NCI-H748 (cell line): Measurements from ENCODE around the gene PTTG1IP.

Source experiments
- DNase-seq: peaks from one replicate; lab custom pipeline; 2025; ENCODE audit not compliant: unreplicated experiment; lab: John Stamatoyannopoulos, UW

The PTTG1IP gene

GRCh38 chr21:44909719-44910118 lies 36.2 kb upstream of the PTTG1IP start:
- DNase-seq, result no peak

GRCh38 chr21:44908908-44909307 lies 35.4 kb upstream of the PTTG1IP start:
- DNase-seq, result no peak

GRCh38 chr21:44907966-44908895 lies 34.7 kb upstream of the PTTG1IP start:
- no peak for DNase-seq

DNA sequence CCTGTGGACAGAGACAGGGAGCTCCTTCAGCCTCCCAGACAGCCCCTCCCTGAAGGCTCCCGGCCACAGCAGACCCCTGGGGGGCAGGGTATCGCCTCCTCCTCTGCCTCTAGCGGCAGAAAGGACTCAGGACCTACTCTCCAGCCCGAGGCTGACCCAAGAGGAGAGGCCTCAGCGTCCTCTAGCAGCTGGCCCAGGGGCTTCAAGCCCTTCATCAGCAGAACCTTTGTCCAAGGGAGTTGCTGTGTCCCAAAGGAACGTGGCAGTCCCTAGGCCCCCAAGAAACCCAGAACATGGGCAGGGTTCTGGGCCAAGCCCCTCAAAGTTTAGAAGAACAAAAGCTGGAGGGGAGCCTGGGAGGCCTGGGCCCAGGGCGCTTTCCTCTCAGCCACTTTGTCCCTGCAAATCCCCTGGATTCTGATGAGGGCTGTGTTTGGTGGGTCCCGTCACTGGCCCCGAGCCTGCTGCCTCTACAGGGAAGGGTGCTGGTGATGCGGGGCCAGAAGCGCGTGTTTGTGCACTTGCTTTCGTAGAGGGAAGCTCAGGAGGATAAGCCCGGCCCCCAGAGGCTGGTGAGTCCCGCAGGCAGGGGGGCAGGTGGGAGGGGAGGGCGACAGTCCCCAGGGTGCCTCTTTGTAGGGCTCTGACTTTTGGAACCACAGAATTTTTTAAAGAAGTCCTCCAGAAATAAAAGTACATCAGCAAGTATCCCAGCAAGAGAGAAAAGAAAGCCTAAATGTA lies 33.9 kb upstream of the PTTG1IP start:
- no peak for DNase-seq

- DNase-seq, result no peak
These were observed 32.2 kb upstream of the PTTG1IP start for GRCh38 chr21:44905728-44906090.

DNA sequence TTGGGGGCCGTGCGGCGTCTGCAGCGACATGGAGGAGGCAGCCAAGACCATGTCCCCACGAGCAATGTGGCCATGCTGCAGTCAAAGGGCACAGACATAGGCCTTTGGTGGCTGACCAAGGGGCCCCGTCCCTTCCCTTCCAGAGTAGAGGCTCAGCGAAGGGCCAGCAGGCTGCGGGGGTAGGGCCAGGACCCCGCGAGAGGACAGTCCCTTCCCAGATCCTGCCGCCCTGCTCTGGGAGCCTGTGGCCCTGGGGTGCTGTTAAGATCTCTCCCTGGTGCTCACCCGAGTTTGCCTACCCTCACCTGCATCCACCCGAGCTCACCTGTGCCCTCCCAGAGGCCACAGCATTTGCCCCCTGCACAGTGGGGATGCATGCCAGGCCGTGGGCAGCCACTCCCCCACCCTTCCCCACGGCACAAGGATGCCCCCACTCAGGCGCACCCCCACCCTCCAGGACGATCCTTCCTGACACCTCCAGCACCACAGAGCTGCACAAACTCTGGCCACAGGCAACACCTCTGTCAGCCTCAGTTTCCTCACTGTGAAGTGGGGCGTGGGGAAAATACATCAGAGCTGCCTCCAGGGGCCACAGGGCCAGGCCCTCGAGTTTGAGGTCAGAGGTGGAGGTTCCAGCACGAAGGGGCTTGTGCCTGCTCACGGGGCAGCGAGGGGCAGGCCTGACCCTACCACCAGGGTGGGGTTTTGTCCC lies 31.7 kb upstream of the PTTG1IP start:
- DNase-seq, result no peak

DNA sequence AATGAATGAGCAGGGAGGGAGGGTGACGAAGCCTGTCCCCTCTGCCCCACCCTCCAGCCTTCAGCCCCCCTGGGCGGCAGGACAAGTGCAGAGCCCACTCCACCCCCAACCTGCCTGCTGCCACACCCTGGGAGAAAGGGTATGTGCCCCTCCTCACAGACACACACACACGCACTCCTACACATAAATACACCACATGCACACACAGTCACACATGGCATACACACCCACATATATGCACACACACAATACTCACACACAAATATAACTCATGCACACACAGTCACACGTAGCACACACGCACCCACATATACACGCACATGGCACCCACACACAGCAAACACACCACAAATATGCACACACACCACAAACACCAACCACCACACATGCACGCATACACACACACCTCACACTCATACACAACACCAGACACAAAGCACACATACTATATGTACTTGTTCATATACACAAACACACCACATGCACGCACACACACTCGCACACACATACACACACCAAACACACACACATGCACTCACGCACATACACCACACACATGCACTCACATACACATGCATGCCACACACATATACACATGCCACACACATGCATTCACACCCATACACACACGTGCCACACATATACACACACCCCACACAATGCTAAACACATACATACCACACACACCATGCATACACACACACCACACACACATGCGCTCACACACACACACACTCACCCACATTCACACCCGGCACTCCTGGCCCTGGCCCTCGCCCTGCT lies 30.8 kb upstream of the PTTG1IP start:
- no peak for DNase-seq

DNA sequence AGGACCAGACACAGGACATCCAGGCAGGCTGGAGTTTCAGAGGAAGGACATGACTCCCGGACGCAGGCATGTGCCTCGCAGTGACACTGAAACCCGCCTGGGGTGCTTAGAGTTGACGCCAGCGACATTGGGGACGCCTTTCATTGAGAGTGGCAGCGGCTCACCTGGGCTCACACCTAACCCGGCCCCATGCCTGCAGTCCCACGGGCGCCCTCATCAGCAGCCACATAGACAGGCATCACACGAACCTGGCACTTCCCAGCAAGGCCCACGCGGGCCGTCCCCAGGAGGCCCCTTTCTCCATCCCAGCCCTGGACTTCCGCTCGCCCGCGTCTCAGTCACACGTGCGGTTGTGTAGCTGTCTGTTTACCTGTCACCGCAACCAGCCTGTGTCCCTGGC lies 30.2 kb upstream of the PTTG1IP start:
- DNase-seq, result no peak

DNA sequence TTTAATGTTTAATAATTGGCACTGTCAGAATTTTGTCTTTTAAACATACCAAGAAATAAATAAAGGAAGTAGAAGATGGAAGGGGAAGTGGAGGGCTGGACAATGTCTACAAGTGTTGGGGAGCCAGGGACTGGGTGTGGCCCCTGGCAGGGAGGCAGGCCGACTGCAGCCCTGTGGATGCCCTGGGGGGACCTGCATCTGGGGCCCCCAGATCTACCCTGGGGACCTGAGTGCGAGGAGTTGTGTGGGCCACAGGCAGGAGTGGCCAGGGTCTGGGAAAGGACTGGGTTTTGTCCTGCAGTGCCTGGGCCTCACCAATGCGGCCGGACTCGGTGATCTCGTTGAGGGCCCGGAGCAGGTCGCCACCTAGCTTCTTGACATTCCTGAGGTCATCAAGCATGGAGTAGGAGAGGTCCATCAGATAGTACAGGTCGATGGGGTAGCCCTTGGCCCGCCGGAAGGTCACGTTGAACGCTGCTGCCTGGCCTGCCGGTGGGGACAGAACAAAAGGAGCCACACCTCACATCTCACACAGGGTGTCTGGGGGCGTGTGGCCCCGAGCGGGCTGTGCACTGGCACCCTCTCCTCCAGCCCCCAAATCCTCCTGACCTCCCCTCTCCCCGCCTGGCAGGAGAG lies 29.7 kb upstream of the PTTG1IP start:
- DNase-seq, result no peak

DNA sequence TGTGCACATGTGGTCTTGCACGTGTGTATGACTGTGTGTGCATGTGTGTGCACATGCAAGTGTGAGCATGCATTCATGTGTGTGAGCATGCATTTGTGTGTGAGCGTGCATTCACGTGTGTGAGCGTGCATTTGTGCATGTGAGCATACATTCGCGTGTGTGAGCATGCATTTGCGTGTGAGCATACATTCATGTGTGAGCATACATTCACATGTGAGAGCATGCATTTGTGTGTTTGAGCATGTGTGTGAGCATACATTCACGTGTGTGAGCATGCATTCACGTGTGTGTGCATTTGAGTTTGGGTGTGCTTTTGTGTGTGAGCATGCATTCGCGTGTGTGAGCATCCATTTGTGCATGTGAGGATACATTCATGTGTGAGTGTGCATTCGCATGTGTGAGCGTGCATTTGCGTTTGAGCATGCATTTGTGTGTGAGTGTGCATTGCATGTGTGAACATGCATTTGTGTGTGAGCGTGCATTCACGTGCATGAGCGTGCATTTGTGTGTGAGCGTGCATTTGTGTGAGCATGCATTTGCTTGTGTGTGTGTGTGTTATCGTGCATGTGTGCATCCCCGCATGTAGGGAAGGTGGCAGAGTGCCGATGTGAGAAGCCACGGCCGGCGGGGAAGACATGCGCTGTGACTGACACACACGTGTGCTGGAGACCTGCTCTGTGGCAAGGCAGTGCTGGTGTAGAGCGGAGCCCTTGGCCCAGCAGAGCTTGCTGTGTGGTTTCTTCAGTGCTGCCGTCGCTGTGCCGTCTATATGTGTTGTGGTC lies 29.0 kb upstream of the PTTG1IP start:
- no peak for DNase-seq

DNA sequence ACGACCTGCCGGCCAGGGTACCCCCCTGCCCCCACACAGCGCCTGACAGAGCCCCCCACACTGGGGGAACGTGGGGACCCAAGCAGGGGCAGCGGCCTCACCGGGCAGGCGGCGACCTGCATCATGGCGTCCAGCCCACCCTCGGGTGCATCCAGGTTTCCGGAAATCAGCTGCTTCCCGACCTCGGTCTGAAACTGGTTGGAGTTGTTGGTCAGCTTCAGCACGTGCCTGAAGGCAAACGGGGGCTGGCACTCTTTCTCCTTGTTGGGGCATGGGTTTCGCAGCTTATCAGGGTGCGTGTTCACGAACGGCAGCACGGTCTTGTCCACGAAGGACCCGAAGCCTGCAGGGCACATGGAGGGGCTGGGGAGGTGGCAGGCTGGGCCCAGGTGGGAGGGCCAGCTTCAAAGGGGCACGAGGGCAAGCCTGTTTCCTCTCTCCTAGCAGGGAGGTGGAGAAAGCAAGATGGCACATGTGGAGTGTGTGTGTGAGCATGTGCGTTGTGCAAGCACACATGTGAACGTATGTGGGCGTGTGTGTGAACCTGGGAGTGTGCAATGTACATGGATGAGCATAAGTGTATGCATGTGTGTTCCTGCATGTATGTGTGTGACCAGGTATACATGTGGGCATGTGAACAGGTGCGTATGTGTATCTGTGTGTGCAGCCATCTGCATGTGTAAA lies 28.0 kb upstream of the PTTG1IP start:
- no peak for DNase-seq

- no peak for DNase-seq
These were observed 27.2 kb upstream of the PTTG1IP start for GRCh38 chr21:44900559-44901251.

GRCh38 chr21:44899768-44900558 lies 26.5 kb upstream of the PTTG1IP start:
- DNase-seq, result no peak

- DNase-seq, result no peak
These were observed 25.6 kb upstream of the PTTG1IP start for GRCh38 chr21:44898851-44899767.

GRCh38 chr21:44898011-44898488 lies 24.6 kb upstream of the PTTG1IP start:
- no peak for DNase-seq

DNA sequence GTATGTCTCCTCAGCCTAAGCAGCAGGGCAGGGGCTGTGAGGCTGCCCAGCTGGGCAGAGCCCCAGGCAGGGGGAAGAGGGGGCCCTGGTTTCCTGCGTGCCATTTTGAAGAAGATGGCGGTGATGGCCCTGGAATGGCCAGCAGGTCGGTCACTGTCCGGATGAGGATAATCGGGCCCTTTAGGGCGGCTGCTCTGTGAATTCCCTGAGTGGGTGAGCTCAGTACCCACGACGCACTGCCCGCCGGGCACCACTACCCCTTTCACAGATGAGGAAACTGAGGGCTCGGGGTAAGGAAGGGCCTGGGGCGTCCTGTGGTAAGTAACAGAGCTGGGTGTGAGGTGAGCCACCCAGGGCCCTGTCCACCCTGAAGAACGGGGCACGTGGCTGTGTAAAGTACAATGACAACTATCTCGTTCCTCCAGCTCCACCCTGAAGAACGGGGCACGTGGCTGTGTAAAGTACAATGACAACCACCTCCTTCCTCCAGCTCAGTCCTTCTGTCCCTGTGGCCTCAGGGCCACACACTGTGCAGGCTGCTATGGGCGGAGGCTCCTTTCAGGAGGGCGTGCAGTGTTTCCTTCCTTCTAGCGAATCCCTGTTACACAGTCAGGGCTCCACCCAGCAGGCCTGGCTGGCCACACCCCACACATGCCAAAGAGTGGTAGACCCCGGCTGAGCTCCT lies 24.0 kb upstream of the PTTG1IP start:
- DNase-seq, result peak; percentile 26
